Lower leg skin (tissue), 4 donors: Measurements from ENCODE around the gene KRTAP12-4. TPM values are rescaled to one million over a fixed set of nuclear protein-coding genes. Genes with fewer than 3 reads are reported as not detected.
"Not testable (repeated sequence)": the region's sequence is repeated elsewhere in the genome, so short reads cannot be mapped to it uniquely, and the experiment has no call there.

Source experiments
- DNase-seq, 2 donors: peaks; one replicate each; pipeline ENCODE4 v3.0.0-alpha.2; 2019; ENCODE audit warnings: low spot score in 2 of 2
- H3K4me3 ChIP-seq: fragments of 200-600 bp; sonication (generic); 2 replicates; pipeline ENCODE4 v1.5.1; 2017; ENCODE audit warnings: mild to moderate bottlenecking, low read depth; ENCODE audit not compliant: poor library complexity, severe bottlenecking
- POLR2A ChIP-seq, 2 donors: fragments of 450-650 bp; IDR thresholded peaks; one replicate each; pipeline ENCODE4 v1.6.1; 2016 to 2017; ENCODE audit warnings: antibody characterized with exemption in 2 of 2, mild to moderate bottlenecking in 1 of 2, moderate library complexity in 1 of 2
- WGBS, 2 donors: methylation state at CpG; one replicate each; pipeline ENCODE4 v1.1.5; 2018; 5-methylcytosine and 5-hydroxymethylcytosine counted together
- intact Hi-C: fragments of 100-400 bp; cut with DNase I; formaldehyde crosslinking; loops from one replicate; pipeline ENCODE4 v1.15.0; 2023; ENCODE audit warnings: low total_unique reads
- total RNA-seq, 4 donors: library from RNA; depleted of rRNA; stranded (reverse); fragments of >200 nt; gene quantifications; one replicate each; pipeline ENCODE4 v1.1.0, GENCODE V29; 2016
- TF ChIP-seq, protein P1 (sequence below), 3 donors: fragments of 450-650 bp; IDR thresholded peaks; one replicate each; pipeline ENCODE4 v1.5.1; 2016; ENCODE audit warnings: antibody characterized with exemption in 3 of 3, mild to moderate bottlenecking in 3 of 3, moderate library complexity in 2 of 3

Gene KRTAP12-4
- total RNA-seq, 4 donors from 2014 or later: not detected

DNA sequence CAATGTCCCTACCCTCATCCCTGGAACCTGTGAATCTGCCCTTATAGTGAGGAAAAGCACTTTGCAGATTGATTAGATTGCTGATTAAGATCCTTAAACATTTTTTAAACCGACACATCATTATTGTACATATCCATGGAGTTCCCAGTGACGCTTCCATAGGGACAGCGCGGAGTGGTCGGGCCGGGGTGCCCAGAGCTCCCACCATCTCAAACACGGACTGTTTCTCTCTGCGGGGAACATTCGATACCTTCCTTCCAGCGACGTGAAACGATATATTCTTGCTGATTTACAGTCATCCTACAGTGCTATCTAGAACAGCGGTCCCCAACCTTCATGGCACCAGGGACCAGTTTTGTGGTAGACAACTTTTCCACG lies 46.6 kb upstream of the KRTAP12-4 start:
- TF ChIP-seq POLR2A (IDR thresholded peaks at IDR 0.05): no peak
- peak in 1 of 2 donors; percentile 52 for DNase-seq
- no peak overlapping the region for H3K4me3 ChIP-seq
- intact Hi-C loops: no loop called here
- 81 to 82% methylated on average over 14 of the region's 14 CpGs for WGBS, 2 donors

DNA sequence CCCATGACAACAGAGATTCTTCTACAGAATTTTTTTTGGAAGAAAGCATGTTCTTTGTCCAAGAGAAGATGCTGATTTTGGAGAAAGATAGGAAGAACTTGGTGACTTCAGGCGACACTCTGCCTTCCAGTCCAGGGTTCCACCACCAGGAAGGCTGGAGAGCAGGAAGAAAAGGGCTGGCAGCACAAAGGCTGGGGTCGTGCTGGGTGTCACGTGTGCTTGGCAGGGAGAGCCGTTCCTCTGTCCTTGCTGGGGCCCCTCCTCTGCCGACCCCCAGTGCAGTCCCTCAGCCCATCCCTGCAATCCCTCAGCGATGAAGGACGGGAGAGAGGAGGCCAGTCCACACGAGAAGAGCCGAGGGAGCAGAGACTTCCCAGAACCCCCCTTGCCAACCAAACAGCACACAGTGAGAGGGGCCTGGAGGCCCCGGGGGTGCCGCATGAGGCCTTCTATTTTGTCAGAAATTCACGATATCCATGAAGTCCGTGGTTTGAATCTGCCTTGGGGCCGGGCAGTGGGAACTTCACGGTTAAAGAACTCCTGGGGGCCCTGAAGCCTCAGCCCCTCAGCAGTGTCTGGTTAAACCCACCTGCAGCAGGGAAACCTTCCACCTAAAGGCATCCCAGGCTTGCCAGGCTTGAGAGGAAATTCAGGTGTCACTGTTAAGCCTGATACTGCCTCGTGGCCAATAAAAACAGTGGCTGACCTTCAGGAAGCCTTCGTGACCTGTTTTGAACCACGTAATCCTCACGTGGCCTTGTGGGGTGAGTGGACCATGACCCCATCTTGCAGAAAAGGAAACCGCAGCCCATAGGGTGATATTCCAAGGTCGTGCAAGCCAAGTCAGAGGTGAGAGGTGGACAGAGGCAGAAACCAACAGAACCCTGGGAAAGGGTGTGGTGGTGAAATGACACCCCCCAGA lies 45.9 kb upstream of the KRTAP12-4 start:
- TF ChIP-seq, protein P1, sequence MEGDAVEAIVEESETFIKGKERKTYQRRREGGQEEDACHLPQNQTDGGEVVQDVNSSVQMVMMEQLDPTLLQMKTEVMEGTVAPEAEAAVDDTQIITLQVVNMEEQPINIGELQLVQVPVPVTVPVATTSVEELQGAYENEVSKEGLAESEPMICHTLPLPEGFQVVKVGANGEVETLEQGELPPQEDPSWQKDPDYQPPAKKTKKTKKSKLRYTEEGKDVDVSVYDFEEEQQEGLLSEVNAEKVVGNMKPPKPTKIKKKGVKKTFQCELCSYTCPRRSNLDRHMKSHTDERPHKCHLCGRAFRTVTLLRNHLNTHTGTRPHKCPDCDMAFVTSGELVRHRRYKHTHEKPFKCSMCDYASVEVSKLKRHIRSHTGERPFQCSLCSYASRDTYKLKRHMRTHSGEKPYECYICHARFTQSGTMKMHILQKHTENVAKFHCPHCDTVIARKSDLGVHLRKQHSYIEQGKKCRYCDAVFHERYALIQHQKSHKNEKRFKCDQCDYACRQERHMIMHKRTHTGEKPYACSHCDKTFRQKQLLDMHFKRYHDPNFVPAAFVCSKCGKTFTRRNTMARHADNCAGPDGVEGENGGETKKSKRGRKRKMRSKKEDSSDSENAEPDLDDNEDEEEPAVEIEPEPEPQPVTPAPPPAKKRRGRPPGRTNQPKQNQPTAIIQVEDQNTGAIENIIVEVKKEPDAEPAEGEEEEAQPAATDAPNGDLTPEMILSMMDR (IDR thresholded peaks at IDR 0.05): no peak
- TF ChIP-seq POLR2A (IDR thresholded peaks at IDR 0.05): no peak
- no peak overlapping the region for H3K4me3 ChIP-seq
- 64 to 66% methylated on average over 21 of the region's 21 CpGs for WGBS, 2 donors
- DNase-seq: peak in 1 of 2 donors; percentile 45
- intact Hi-C loops: no loop called here

DNA sequence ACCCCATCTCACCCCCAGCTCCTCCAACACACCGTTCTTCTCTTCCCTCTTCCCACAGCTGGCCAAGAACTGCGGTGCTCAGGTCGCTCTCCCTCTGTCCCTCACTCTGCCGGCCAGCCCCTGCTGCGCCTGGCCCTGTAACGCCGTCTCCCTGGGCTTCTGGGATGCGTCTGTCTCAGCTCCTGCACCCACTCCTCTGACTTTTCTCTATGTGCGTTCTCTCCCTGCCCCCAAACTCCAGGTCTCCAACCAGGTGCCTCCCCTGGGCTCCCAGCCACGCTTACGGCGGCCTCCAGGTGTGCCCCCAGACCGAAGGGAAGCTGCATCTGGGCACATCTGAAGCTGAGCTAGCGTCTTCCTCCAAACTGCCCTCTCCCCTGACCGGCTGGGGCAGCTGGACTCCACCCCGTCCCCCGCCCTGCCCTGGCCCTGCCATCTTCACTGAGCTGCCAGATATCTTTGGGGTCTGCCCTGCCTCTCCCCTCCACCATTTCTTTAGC lies 45.1 kb upstream of the KRTAP12-4 start:
- 62 to 65% methylated on average over 17 of the region's 17 CpGs for WGBS, 2 donors
- intact Hi-C loops: no loop called here
- TF ChIP-seq POLR2A (IDR thresholded peaks at IDR 0.05): no peak
- TF ChIP-seq, protein P1 (IDR thresholded peaks at IDR 0.05): no peak
- DNase-seq: peak in 1 of 2 donors; percentile 49
- no peak overlapping the region for H3K4me3 ChIP-seq

DNA sequence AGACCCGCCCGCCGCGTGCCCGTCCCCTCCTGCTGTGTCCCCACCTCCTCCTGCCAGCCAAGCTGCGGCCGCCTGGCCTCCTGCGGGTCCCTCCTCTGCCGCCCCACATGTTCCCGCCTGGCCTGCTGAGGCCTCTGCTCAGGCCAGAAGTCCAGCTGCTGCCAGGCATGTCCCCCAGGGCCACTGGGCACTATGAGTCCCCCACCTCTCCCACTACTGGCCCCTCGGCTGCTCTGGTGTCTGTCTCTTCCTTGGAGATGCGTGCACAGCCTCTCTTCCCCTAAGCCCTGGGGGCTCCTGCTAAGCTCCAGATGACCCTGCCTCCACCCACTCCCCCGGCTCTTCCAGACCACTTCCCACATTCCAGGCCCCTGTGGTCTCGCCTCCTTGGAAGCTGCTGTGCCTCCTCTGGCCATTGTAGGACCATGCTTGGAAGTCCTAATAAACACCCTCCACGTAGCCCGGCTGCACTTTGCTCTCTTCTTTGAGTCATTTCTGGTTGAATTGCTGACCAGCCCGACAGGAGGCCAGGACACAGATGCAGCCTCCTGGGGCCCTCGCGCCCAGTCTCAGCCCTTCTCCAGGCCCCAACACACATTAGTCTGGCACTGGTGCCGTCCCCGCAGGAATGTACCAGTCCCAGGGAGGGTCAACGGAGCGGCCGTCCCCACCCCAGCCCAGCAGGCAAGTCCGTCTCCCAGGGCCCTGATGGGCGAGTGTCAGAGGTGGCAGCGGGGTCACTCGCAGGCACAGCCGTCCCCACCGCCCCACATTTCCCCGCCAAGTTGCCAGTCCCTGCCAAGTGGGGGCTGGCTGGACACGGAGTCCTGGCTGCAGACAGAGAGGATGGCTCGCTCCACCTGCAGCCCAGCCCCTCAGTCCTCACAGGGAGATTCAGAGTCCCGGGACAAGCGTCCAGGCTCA lies 43.6 kb upstream of the KRTAP12-4 start:
- no peak for TF ChIP-seq POLR2A (IDR thresholded peaks at IDR 0.05)
- TF ChIP-seq, protein P1 (IDR thresholded peaks at IDR 0.05): no peak
- WGBS, 2 donors: 48 to 69% methylated on average over 27 to 34 of the region's 35 CpGs
- intact Hi-C loops: no loop called here
- no peak overlapping the region for H3K4me3 ChIP-seq
- peak in 1 of 2 donors; percentile 84 for DNase-seq

DNA sequence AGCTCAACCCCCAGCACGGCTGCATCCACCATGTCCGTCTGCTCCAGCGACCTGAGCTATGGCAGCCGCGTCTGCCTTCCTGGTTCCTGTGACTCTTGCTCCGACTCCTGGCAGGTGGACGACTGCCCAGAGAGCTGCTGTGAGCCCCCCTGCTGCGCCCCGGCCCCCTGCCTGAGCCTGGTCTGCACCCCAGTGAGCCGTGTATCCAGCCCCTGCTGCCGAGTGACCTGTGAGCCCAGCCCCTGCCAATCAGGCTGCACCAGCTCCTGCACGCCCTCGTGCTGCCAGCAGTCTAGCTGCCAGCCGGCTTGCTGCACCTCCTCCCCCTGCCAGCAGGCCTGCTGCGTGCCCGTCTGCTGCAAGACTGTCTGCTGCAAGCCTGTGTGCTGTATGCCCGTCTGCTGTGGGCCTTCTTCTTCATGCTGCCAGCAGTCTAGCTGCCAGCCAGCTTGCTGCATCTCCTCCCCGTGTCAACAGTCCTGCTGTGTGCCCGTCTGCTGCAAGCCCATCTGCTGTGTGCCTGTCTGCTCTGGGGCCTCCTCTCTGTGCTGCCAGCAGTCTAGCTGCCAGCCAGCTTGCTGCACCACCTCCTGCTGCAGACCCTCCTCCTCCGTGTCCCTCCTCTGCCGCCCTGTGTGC lies 42.8 kb upstream of the KRTAP12-4 start, which contains the start of gene KRTAP10-12:
KRTAP10-12 (plus strand) TSS at position 1 of the 639 bp plus-strand sequence; CDS start at position 31, 30 bp downstream.
- WGBS, 2 donors: 54 to 64% methylated on average over 12 to 20 of the region's 21 CpGs
- H3K4me3 ChIP-seq, intact Hi-C loops: not testable (repeated sequence)
- peak in 1 of 2 donors; percentile 37 for DNase-seq

DNA sequence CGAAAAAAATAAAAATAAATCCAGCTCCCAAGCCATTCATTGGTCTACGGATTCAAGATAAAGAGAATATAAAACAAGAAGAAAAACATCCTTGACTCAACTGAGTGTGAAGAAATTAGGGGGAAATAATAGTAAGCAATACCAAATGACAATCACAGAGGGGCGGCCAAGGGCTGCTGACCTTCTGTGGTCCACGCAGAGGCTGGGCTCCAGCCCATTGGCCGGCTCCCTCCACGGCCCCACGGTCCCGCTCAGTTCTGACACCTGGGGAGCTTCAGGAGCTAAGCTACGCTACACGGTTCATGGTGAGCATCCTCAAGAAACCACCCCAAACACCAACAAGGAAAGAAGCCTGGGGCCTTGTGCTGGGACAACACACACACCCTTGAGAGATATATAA lies 42.1 kb upstream of the KRTAP12-4 start:
- TF ChIP-seq POLR2A (IDR thresholded peaks at IDR 0.05): no peak
- TF ChIP-seq, protein P1 (IDR thresholded peaks at IDR 0.05): no peak
- intact Hi-C loops: no loop called here
- WGBS, 2 donors: 75 to 78% methylated on average over 10 of the region's 10 CpGs
- H3K4me3 ChIP-seq: no peak overlapping the region
- peak in 1 of 2 donors; percentile 61 for DNase-seq
